ENCODE results near the gene TRIM33.
A peak's percentile ranks its signal among the peaks of the same experiment; 100 is the strongest.

The TRIM33 gene

GRCh38 chr1:114350731-114351445, 160.1 kb downstream of the TRIM33 start:
- DNase-seq (ENCODE audit: low spot score), result no peak

GRCh38 chr1:114349891-114350605, 161.0 kb downstream of the TRIM33 start:
- DNase-seq (ENCODE audit: low spot score), result no peak

GRCh38 chr1:114347431-114348209, 163.4 kb downstream of the TRIM33 start:
- no peak for DNase-seq (ENCODE audit: low spot score)

GRCh38 chr1:114346480-114347029, 164.4 kb downstream of the TRIM33 start:
- DNase-seq (ENCODE audit: low spot score), result peak; percentile 96

- peak; percentile 61 for DNase-seq (ENCODE audit: low spot score)
Measured at GRCh38 chr1:114345930-114346479, 165.0 kb downstream of the TRIM33 start.

GRCh38 chr1:114344656-114345055, 166.3 kb downstream of the TRIM33 start:
- DNase-seq (ENCODE audit: low spot score), result no peak
